Activated T-cell treated with anti-CD3 and anti-CD28 coated beads, Interleukin-2, amount 50 U/mL, for 4 hours (primary cell): ENCODE data around the gene IVD. TPM values are rescaled to one million over a fixed set of nuclear protein-coding genes. Genes with fewer than 3 reads are reported as not detected.
A peak's percentile ranks its signal among the peaks of the same experiment; 100 is the strongest.

Experiments
- ATAC-seq, 2 donors: fragments of 200-7000 bp; cut with Tn5 transposase; one replicate each; pipeline ENCODE4 v1.10.0; 2021
- DNase-seq: peaks from one replicate; pipeline ENCODE4 v3.0.0-alpha.2; 2020
- H3K27me3 Mint-ChIP-seq: one replicate; pipeline ENCODE4 v1.8.0; 2021; ENCODE audit warnings: low read depth, mixed read lengths
- H3K36me3 Mint-ChIP-seq: one replicate; pipeline ENCODE4 v1.8.0; 2022; ENCODE audit warnings: mixed read lengths; ENCODE audit not compliant: insufficient read depth
- H3K4me1 Mint-ChIP-seq: one replicate; pipeline ENCODE4 v1.8.0; 2021; ENCODE audit warnings: low read depth, mixed read lengths
- H3K4me3 Mint-ChIP-seq: one replicate; pipeline ENCODE4 v1.8.0; 2021; ENCODE audit warnings: mild to moderate bottlenecking, moderate library complexity, mixed read lengths
- H3K9me3 Mint-ChIP-seq: one replicate; pipeline ENCODE4 v1.8.0; 2021; ENCODE audit warnings: mixed read lengths
- total RNA-seq, 3 donors: library from RNA; stranded (reverse); gene quantifications; one replicate each; pipeline ENCODE4 v1.2.1, GENCODE V29; 2021

IVD gene
- total RNA-seq, 3 donors from 2014 or later: 65.2 to 71.4 (median 68.7) TPM

- peaks cover 15% of the 10 kb centered on the region for H3K36me3 Mint-ChIP-seq
- H3K27me3 Mint-ChIP-seq: no peaks in the 10 kb centered on the region
- no peaks in the 10 kb centered on the region for H3K9me3 Mint-ChIP-seq
- ATAC-seq: no peak
- peaks cover 19% of the 10 kb centered on the region for H3K4me1 Mint-ChIP-seq
- DNase-seq: no peak
- no peak overlapping the region for H3K4me3 Mint-ChIP-seq
Measured at GRCh38 chr15:40461958-40462357, 56.4 kb downstream of the IVD start.

DNA sequence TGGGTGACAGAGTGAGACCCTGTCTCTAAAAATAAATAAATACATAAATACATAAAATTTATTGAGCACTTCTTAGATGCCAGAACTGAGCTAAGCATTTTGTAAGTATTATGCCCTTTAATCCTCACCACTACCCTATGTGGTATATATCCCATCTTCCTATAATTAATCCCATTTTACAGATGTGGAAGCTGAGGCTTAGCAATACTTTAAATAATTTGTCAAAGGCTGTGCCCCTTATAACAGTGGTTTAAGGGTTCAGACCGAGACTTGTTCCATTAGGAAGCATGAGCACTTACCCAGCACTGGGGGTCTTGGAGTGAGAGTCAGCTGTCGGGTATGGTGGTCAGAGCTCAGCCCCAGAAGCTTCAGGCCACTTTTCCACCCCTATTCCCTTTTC, 57.7 kb downstream of the IVD start:
- Mint-ChIP-seq H3K27me3 (no peaks in the 10 kb centered on the region), H3K36me3 (peaks cover 15% of the 10 kb centered on the region), H3K4me3 (no peak overlapping the region), H3K9me3 (no peaks in the 10 kb centered on the region), H3K4me1 (peaks cover 10% of the 10 kb centered on the region)
- ATAC-seq (no peak), DNase-seq (no peak)

- DNase-seq: no peak
- Mint-ChIP-seq H3K4me3 (no peak overlapping the region), H3K27me3 (no peaks in the 10 kb centered on the region), H3K4me1 (peaks cover 10% of the 10 kb centered on the region), H3K9me3 (no peaks in the 10 kb centered on the region), H3K36me3 (peaks cover 15% of the 10 kb centered on the region)
- no peak for ATAC-seq
Measured at GRCh38 chr15:40463886-40464545, 58.4 kb downstream of the IVD start.

GRCh38 chr15:40464595-40465185, 59.1 kb downstream of the IVD start:
- H3K4me3 Mint-ChIP-seq: no peak overlapping the region
- ATAC-seq: no peak
- no peak for DNase-seq
- no peaks in the 10 kb centered on the region for H3K27me3 Mint-ChIP-seq
- no peaks in the 10 kb centered on the region for H3K9me3 Mint-ChIP-seq
- H3K4me1 Mint-ChIP-seq: peaks cover 11% of the 10 kb centered on the region
- peaks cover 15% of the 10 kb centered on the region for H3K36me3 Mint-ChIP-seq

GRCh38 chr15:40465939-40466338, 60.3 kb downstream of the IVD start:
- ATAC-seq (no peak), DNase-seq (no peak)
- Mint-ChIP-seq H3K27me3 (no peaks in the 10 kb centered on the region), H3K4me3 (no peak overlapping the region), H3K9me3 (no peaks in the 10 kb centered on the region), H3K4me1 (peaks cover 16% of the 10 kb centered on the region), H3K36me3 (peaks cover 15% of the 10 kb centered on the region)

GRCh38 chr15:40466426-40467260, 61.0 kb downstream of the IVD start:
- no peaks in the 10 kb centered on the region for H3K9me3 Mint-ChIP-seq
- H3K36me3 Mint-ChIP-seq: peaks cover 15% of the 10 kb centered on the region
- no peak for ATAC-seq
- no peaks in the 10 kb centered on the region for H3K27me3 Mint-ChIP-seq
- peaks cover 18% of the 10 kb centered on the region for H3K4me1 Mint-ChIP-seq
- no peak for DNase-seq
- no peak overlapping the region for H3K4me3 Mint-ChIP-seq

- no peak overlapping the region for H3K4me3 Mint-ChIP-seq
- ATAC-seq: no peak
- no peaks in the 10 kb centered on the region for H3K27me3 Mint-ChIP-seq
- H3K9me3 Mint-ChIP-seq: no peaks in the 10 kb centered on the region
- H3K36me3 Mint-ChIP-seq: peaks cover 15% of the 10 kb centered on the region
- no peak for DNase-seq
- peaks cover 24% of the 10 kb centered on the region for H3K4me1 Mint-ChIP-seq
Measured at GRCh38 chr15:40467261-40467615, 61.6 kb downstream of the IVD start.

GRCh38 chr15:40468898-40469331, 63.3 kb downstream of the IVD start:
- H3K36me3 Mint-ChIP-seq: peaks cover 12% of the 10 kb centered on the region
- ATAC-seq (no peak), DNase-seq (no peak)
- H3K9me3 Mint-ChIP-seq: no peaks in the 10 kb centered on the region
- no peaks in the 10 kb centered on the region for H3K27me3 Mint-ChIP-seq
- H3K4me1 Mint-ChIP-seq: peaks cover 32% of the 10 kb centered on the region
- no peak overlapping the region for H3K4me3 Mint-ChIP-seq

DNA sequence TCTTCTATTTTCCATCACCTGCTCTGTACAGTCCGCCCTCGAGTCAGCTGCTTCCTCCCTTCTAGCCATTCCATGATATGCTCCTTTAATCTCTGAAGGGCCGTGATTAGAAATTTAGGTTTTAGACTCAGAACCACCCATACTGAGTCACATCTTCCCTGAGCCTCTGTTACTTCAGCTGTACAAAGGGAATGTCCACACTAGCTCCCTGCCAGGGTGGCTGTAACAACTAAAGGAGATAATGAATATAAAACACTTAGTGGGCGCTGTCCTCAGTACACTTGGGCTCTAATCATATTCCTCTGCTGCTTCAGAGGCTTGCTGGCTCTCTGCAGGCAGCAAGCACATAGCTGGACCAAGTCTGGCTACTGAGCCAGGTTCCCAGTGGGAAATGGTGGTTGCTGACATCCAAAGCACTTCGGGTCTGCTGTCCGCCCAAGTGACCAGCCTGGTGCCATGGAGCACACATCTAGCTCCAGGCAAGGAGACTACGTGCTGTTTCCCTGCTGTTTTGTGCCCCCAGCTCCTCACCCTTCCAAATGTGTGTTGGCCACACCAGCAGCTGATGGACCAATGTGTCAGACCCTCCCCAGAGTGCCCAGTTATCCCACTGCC, 64.3 kb downstream of the IVD start:
- no peaks in the 10 kb centered on the region for H3K27me3 Mint-ChIP-seq
- ATAC-seq (no peak), DNase-seq (no peak)
- H3K9me3 Mint-ChIP-seq: no peaks in the 10 kb centered on the region
- H3K36me3 Mint-ChIP-seq: peaks cover 9% of the 10 kb centered on the region
- peaks cover 32% of the 10 kb centered on the region for H3K4me1 Mint-ChIP-seq
- peak overlapping the region; percentile 52 for H3K4me3 Mint-ChIP-seq

DNA sequence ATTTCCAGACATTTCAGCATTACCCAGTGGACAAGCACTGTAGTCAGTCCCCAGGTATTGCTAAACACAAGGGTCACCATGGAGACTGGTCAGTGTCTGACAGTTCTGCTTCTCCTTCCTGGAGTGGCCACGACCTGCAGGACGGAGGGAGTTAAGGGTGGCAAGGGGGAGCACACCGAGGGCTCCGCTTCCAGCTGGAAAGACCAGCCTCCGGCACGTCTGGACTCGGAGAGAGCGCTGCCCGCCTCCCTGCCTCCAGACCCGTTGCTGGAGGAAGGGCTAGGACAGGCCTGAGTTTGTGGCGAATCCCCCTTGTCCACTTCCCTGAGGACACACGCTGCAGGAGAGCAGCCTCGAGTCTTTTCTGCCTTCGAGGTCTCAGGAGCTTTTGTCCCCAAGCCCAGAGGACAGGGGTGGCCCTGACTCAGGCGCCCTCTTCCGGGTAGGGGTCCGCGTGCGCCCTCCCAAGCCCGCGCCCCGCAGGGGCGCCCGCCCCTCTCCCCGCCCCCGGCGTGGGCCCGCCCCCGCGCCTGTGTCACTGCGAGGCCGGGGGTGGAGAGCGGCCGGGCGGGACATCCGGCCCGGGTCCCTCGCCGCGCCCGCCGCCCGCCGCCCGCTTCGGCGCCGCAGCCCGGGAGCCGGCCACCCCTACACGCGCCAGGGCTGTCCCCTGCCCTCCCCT, 65.0 kb downstream of the IVD start, which contains the start of gene CHST14:
CHST14 (plus strand) TSS at position 562 of the 682 bp plus-strand sequence. CDS start 230 bp downstream, outside the sequence.
- H3K9me3 Mint-ChIP-seq: no peaks in the 10 kb centered on the region
- peak within 1 kb of the TSS; percentile 84 for H3K4me3 Mint-ChIP-seq
- peak; percentile 67 to 78 for ATAC-seq
- no peaks in the 10 kb centered on the region for H3K27me3 Mint-ChIP-seq
- peaks cover 29% of the 10 kb centered on the region for H3K4me1 Mint-ChIP-seq
- DNase-seq: peak; percentile 53
- peaks cover 5% of the 10 kb centered on the region for H3K36me3 Mint-ChIP-seq

Other genes starting within 250 kb of the IVD start
- gene BUB1B, start 244.7 kb upstream of the IVD start, total RNA-seq: 10 to 100 TPM; 12.1 to 17.4 (median 15.6) TPM
- gene PAK6, start 166.7 kb upstream of the IVD start, total RNA-seq: under 1 TPM; 0.28 to 0.84 (median 0.76) TPM
- gene ANKRD63, start 122.7 kb upstream of the IVD start, total RNA-seq: not detected
- gene PLCB2, start 97.9 kb upstream of the IVD start, total RNA-seq: 10 to 100 TPM; 41.7 to 50.3 (median 48.6) TPM
- 10 to 100 TPM; 11.4 to 13.3 (median 13.3) TPM for gene INAFM2, start 82.1 kb upstream of the IVD start, total RNA-seq
- gene CCDC9B, start 64.9 kb upstream of the IVD start, total RNA-seq: under 1 TPM; 0.13 to 0.30 (median 0.25) TPM
- under 1 TPM in 1 of 3 donors, not detected in 2; 0.54 TPM for gene PHGR1, start 54.8 kb upstream of the IVD start, total RNA-seq
- under 1 TPM; 0.03 to 0.26 (median 0.08) TPM for gene DISP2, start 47.6 kb upstream of the IVD start, total RNA-seq
- gene KNSTRN, start 23.1 kb upstream of the IVD start, total RNA-seq: 10 to 100 TPM; 22.6 to 37.0 (median 29.1) TPM
- gene BAHD1, start 35.2 kb downstream of the IVD start, total RNA-seq: 10 to 100 TPM; 28.0 to 31.6 (median 31.5) TPM
- gene CHST14, start 65.2 kb downstream of the IVD start, total RNA-seq: 1 to 10 TPM; 6.2 to 7.1 (median 7.0) TPM
- gene CCDC32, start 159.2 kb downstream of the IVD start, total RNA-seq: 10 to 100 TPM; 29.9 to 33.9 (median 31.0) TPM
- gene RPUSD2, start 163.5 kb downstream of the IVD start, total RNA-seq: 10 to 100 TPM; 33.3 to 41.1 (median 37.0) TPM
- 1 to 10 TPM; 2.9 to 4.1 (median 3.6) TPM for gene KNL1, start 188.5 kb downstream of the IVD start, total RNA-seq